ENCODE measurements around the gene VPS8.
A peak's percentile ranks its signal among the peaks of the same experiment; 100 is the strongest.

Gene VPS8

DNA sequence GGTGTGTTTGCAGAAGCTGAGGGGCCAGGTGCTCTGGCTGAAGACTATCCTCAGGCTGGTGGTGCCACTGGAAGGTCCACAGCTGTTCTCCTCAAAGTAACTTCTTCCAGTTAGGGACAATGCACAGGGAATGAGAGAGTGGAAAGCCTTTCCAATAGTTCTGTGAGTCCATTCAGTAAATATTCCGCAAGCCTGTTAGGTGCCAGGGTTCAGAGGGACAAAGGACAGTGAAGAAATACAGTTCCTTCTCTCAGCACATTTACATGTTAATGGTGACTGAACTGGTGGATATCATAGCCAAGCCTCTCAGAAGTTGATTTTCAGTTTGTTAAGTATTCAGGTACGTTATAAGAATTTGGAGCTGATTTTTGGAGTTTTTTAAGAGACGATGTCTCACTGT lies 218.4 kb downstream of the VPS8 start:
- no peaks in the 10 kb centered on the region for H3K36me3 ChIP-seq (ENCODE audit: insufficient read depth, low read length)

DNA sequence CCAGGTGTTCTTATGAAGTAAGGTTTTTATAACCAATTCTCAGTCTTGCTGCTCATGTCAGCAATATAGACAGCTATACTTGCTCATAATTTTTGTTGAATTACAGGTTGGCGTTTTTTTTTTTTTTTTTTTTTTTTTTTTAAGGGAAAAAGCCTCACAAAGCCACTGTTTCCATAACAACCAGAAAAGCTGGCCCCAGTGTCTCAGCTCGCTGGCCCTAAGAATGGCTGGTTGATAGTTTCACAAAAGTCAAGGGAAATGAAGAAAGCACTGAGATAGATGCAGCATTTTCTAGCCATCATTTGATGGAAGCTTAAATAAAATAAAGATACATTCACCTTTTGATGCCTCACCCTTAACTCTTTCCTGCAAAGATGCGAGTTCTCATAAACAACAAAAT lies 219.0 kb downstream of the VPS8 start:
- H3K36me3 ChIP-seq (ENCODE audit: insufficient read depth, low read length), result no peaks in the 10 kb centered on the region

More for the DNA sequence above, 218.4 kb downstream of the VPS8 start:
- H3K27ac ChIP-seq (ENCODE audit: low read depth, low read length), result no peak overlapping the region
- H3K27me3 ChIP-seq (ENCODE audit: insufficient read depth, low read length), result no peaks in the 10 kb centered on the region
- no peak overlapping the region for H2AFZ ChIP-seq (ENCODE audit: low read length, unreplicated experiment)
- H3K4me3 ChIP-seq (ENCODE audit: low read depth, low read length), result no peak overlapping the region
- H3K4me1 ChIP-seq (ENCODE audit: control insufficient read depth, insufficient read depth, low read length, unreplicated experiment), result no peaks in the 10 kb centered on the region
- no peaks in the 10 kb centered on the region for H3K79me2 ChIP-seq (ENCODE audit: control insufficient read depth, insufficient read depth, low read length, unreplicated experiment)

DNA sequence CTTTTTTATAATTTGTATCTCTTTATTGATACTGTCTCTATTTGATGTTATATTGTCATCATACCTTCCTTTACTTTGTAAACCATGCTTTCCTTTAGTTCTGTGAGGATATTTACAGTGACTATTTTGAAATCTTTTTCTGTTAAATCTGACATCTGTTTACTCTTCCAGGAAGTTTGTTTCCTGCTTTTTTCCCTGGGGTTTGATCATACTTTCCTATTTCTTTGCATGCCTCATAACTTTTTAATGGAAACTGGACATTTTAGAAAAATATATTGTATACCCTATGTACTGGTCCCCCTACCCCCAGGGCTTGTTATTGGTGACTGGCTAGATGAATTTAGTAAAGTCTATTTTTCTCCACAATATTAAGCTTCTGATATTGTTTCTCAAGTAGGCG lies 225.8 kb downstream of the VPS8 start:
- Histone ChIP-seq H3K36me3 (ENCODE audit: insufficient read depth, low read length) (no peaks in the 10 kb centered on the region), H3K79me2 (ENCODE audit: control insufficient read depth, insufficient read depth, low read length, unreplicated experiment) (no peaks in the 10 kb centered on the region), H2AFZ (ENCODE audit: low read length, unreplicated experiment) (no peak overlapping the region), H3K27ac (ENCODE audit: low read depth, low read length) (no peak overlapping the region), H3K4me3 (ENCODE audit: low read depth, low read length) (no peak overlapping the region), H3K27me3 (ENCODE audit: insufficient read depth, low read length) (no peaks in the 10 kb centered on the region), H3K4me1 (ENCODE audit: control insufficient read depth, insufficient read depth, low read length, unreplicated experiment) (no peaks in the 10 kb centered on the region)

More for the DNA sequence above, 219.0 kb downstream of the VPS8 start:
- Histone ChIP-seq H3K27me3 (ENCODE audit: insufficient read depth, low read length) (no peaks in the 10 kb centered on the region), H3K4me1 (ENCODE audit: control insufficient read depth, insufficient read depth, low read length, unreplicated experiment) (no peaks in the 10 kb centered on the region), H3K4me3 (ENCODE audit: low read depth, low read length) (no peak overlapping the region), H2AFZ (ENCODE audit: low read length, unreplicated experiment) (no peak overlapping the region), H3K27ac (ENCODE audit: low read depth, low read length) (no peak overlapping the region), H3K79me2 (ENCODE audit: control insufficient read depth, insufficient read depth, low read length, unreplicated experiment) (no peaks in the 10 kb centered on the region)

DNA sequence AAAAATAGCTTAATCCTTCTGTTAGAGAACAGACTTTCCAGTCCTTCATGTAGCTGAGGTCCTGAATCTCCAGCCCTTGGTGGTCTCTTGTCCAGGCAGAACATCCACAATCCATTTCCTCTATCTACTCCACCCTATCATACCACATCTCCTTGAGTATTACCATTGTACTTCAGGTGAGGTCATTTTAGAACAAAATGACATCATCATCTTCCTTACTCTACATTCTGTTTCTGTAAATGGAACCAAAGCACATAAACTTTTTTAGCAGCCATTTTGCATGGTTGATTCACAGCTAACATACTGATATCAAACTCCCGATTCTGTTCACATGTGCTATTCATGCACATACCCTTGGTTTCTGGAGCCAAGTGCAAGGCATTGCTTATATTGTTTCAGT lies 228.5 kb downstream of the VPS8 start:
- no peak overlapping the region for H2AFZ ChIP-seq (ENCODE audit: low read length, unreplicated experiment)
- no peak overlapping the region for H3K27ac ChIP-seq (ENCODE audit: low read depth, low read length)
- no peaks in the 10 kb centered on the region for H3K27me3 ChIP-seq (ENCODE audit: insufficient read depth, low read length)
- no peak overlapping the region for H3K4me3 ChIP-seq (ENCODE audit: low read depth, low read length)
- H3K36me3 ChIP-seq (ENCODE audit: insufficient read depth, low read length), result no peaks in the 10 kb centered on the region
- peaks cover 6% of the 10 kb centered on the region for H3K4me1 ChIP-seq (ENCODE audit: control insufficient read depth, insufficient read depth, low read length, unreplicated experiment)
- H3K79me2 ChIP-seq (ENCODE audit: control insufficient read depth, insufficient read depth, low read length, unreplicated experiment), result no peaks in the 10 kb centered on the region

DNA sequence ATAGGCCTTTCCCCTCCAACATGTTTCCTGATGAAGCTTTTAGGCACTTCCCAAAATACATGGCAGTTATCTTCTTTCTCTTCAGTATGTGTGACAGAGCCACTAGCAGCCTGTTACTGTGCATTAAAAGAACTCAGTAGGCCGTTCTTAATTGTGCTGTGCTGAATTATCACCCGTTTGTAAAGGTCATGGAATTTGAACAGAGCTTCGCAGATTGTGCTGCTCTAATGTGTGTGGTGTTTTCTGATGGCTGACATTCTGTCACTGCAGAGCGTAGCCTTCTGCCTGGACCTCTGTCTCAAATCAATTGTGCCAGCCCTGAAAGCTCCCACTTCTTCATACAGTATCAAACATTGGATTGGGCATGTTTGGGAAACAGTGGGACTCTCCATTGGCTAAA lies 229.6 kb downstream of the VPS8 start:
- no peaks in the 10 kb centered on the region for H3K27me3 ChIP-seq (ENCODE audit: insufficient read depth, low read length)
- H2AFZ ChIP-seq (ENCODE audit: low read length, unreplicated experiment), result no peak overlapping the region
- no peaks in the 10 kb centered on the region for H3K79me2 ChIP-seq (ENCODE audit: control insufficient read depth, insufficient read depth, low read length, unreplicated experiment)
- H3K27ac ChIP-seq (ENCODE audit: low read depth, low read length), result no peak overlapping the region
- no peaks in the 10 kb centered on the region for H3K36me3 ChIP-seq (ENCODE audit: insufficient read depth, low read length)
- H3K4me3 ChIP-seq (ENCODE audit: low read depth, low read length), result no peak overlapping the region
- peaks cover 17% of the 10 kb centered on the region for H3K4me1 ChIP-seq (ENCODE audit: control insufficient read depth, insufficient read depth, low read length, unreplicated experiment)

DNA sequence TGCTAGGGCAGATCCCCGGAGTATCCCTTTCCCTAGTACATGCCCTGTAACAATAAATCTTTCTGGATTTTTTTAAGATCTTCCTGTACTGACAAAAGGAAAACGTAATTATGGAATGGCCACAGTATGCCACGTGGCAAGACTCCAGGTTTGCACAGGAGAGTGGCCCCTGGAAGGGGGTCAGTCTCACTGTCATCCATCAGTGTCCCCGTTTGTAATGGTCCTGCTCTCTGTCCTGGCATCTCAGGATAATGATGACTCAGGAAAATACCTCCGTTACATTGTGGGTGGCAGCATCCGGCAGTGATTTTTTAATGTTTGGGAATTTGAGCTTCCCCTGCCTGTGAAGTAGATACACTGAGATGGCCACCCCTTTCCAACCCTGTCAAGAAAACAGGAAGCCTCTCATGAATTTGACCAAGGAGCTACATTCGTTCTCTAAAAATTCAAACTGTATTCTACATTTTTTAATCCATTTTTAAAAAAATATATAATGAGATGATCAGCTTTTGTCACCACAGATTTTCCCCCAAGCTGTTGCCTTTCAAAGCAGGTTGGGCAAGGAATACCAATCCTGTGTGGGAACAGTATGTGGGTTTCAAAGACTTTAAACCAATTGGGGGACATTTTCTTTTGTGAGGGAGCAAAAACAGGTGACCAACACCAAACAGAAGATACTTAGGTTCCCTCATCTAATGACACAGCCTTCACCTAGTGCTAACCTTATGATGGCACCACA lies 230.5 kb downstream of the VPS8 start:
- H3K27me3 ChIP-seq (ENCODE audit: insufficient read depth, low read length), result no peaks in the 10 kb centered on the region
- no peaks in the 10 kb centered on the region for H3K79me2 ChIP-seq (ENCODE audit: control insufficient read depth, insufficient read depth, low read length, unreplicated experiment)
- H3K4me1 ChIP-seq (ENCODE audit: control insufficient read depth, insufficient read depth, low read length, unreplicated experiment), result peaks cover 18% of the 10 kb centered on the region
- no peak overlapping the region for H3K4me3 ChIP-seq (ENCODE audit: low read depth, low read length)
- no peak overlapping the region for H2AFZ ChIP-seq (ENCODE audit: low read length, unreplicated experiment)
- H3K27ac ChIP-seq (ENCODE audit: low read depth, low read length), result no peak overlapping the region
- no peaks in the 10 kb centered on the region for H3K36me3 ChIP-seq (ENCODE audit: insufficient read depth, low read length)

DNA sequence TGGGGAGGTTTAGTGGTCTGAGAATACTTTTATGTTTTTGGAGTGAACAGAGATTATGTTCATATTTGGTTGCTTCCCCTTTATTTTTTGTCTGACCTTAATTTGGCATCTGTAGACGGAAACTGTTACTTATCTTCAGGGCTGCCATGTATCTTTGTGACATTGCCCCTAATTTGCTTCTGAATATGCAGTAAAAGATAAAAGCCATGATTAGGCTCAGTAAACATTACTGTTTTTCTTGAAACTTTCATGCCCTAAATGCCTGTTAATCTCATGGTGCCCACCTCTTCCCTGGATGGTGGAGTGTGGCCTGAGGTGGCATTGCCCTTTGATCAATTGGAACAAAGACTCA lies 234.2 kb downstream of the VPS8 start:
- Histone ChIP-seq H3K27ac (ENCODE audit: low read depth, low read length) (peak overlapping the region; percentile 38), H3K36me3 (ENCODE audit: insufficient read depth, low read length) (peaks cover 11% of the 10 kb centered on the region; the same call in 1 of the 2 replicates), H2AFZ (ENCODE audit: low read length, unreplicated experiment) (no peak overlapping the region), H3K4me1 (ENCODE audit: control insufficient read depth, insufficient read depth, low read length, unreplicated experiment) (peaks cover 18% of the 10 kb centered on the region), H3K4me3 (ENCODE audit: low read depth, low read length) (no peak overlapping the region), H3K27me3 (ENCODE audit: insufficient read depth, low read length) (no peaks in the 10 kb centered on the region), H3K79me2 (ENCODE audit: control insufficient read depth, insufficient read depth, low read length, unreplicated experiment) (no peaks in the 10 kb centered on the region)

DNA sequence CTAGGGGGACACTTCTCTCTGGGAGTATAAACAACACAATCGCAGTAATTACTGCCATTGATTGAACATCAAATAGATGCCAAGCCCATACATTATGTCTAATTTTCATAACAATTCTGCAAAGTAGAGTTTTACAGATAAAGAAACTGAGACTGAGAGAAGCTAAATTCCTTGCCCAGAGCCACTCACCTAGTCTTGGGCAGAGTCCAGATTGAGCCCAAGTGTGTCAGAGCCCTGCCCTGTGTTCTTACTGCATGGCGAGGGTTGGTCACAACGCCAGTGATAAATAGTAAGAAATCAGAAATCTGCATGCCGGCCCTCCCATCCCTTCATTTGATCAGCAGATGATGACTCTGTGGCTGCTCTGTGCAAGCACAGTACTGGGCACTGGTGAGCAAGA lies 234.6 kb downstream of the VPS8 start:
- Histone ChIP-seq H3K79me2 (ENCODE audit: control insufficient read depth, insufficient read depth, low read length, unreplicated experiment) (no peaks in the 10 kb centered on the region), H2AFZ (ENCODE audit: low read length, unreplicated experiment) (no peak overlapping the region), H3K36me3 (ENCODE audit: insufficient read depth, low read length) (peaks cover 11% of the 10 kb centered on the region; the same call in 1 of the 2 replicates), H3K4me1 (ENCODE audit: control insufficient read depth, insufficient read depth, low read length, unreplicated experiment) (peaks cover 18% of the 10 kb centered on the region), H3K27me3 (ENCODE audit: insufficient read depth, low read length) (no peaks in the 10 kb centered on the region), H3K27ac (ENCODE audit: low read depth, low read length) (no peak overlapping the region), H3K4me3 (ENCODE audit: low read depth, low read length) (no peak overlapping the region)

DNA sequence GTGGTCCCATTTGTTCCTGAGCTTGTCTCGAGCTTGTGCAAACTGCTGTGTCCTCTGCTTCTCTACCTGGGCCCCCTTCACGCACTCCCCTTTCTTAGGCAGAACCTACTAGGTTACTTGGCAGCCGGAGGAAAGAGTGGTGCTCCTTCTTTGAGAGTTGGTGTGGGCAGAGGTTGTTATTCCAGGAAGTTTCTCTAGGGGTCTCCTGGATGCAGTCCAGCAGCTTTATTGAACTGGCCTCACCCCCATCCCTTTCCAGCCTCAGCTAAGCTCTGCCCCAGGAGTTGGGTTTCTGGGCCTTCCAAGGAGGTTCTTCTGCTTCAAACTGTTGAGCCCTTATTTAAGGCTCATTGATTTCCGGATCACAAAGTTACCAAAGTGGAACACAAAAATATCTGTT lies 237.7 kb downstream of the VPS8 start:
- no peaks in the 10 kb centered on the region for H3K27me3 ChIP-seq (ENCODE audit: insufficient read depth, low read length)
- no peaks in the 10 kb centered on the region for H3K79me2 ChIP-seq (ENCODE audit: control insufficient read depth, insufficient read depth, low read length, unreplicated experiment)
- peaks cover 22% of the 10 kb centered on the region for H3K36me3 ChIP-seq (ENCODE audit: insufficient read depth, low read length)
- no peak overlapping the region for H3K27ac ChIP-seq (ENCODE audit: low read depth, low read length)
- no peak overlapping the region for H2AFZ ChIP-seq (ENCODE audit: low read length, unreplicated experiment)
- H3K4me1 ChIP-seq (ENCODE audit: control insufficient read depth, insufficient read depth, low read length, unreplicated experiment), result peaks cover 18% of the 10 kb centered on the region
- H3K4me3 ChIP-seq (ENCODE audit: low read depth, low read length), result no peak overlapping the region

DNA sequence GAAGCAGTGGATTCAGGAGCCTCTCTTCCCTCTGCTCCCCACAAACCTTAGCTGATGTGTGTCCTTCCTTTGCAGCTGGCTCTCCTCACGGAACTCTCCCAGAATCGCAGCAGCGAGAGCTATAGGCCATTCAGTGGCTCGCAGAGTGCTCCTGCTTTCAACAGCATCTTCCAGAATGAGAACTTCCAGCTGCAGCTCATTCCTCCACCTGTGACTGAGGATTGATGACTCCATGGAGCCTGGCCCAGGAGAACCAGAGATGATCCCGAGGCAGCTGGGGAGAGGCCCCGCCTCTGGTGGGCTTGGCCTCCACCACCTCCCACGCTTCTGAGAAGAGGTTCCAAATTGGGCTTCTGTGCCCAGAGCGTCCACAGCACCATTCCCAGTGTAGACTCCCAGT lies 239.8 kb downstream of the VPS8 start:
- no peaks in the 10 kb centered on the region for H3K79me2 ChIP-seq (ENCODE audit: control insufficient read depth, insufficient read depth, low read length, unreplicated experiment)
- H3K27ac ChIP-seq (ENCODE audit: low read depth, low read length), result no peak overlapping the region
- no peaks in the 10 kb centered on the region for H3K27me3 ChIP-seq (ENCODE audit: insufficient read depth, low read length)
- peaks cover 25% of the 10 kb centered on the region for H3K36me3 ChIP-seq (ENCODE audit: insufficient read depth, low read length)
- H3K4me1 ChIP-seq (ENCODE audit: control insufficient read depth, insufficient read depth, low read length, unreplicated experiment), result no peaks in the 10 kb centered on the region
- H3K4me3 ChIP-seq (ENCODE audit: low read depth, low read length), result no peak overlapping the region
- H2AFZ ChIP-seq (ENCODE audit: low read length, unreplicated experiment), result no peak overlapping the region

DNA sequence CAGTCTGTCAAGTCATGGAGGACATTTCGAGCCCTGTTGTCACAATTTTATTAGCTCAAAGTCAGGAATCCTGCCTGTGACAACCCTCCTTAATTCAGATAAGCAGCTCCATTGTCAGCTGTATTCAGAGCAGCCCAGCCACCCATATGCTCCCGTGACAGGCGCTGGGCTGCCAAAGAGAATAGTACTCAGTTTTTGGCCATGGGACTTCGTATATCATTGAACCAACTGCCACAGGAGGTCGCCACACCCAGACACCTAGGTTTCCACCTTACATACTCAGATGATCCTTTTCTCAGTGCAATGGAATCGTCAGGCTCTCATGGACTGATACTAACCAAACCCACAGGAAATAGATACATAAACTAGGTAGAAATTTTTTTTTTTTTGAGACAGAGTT lies 240.7 kb downstream of the VPS8 start:
- Histone ChIP-seq H2AFZ (ENCODE audit: low read length, unreplicated experiment) (no peak overlapping the region), H3K27me3 (ENCODE audit: insufficient read depth, low read length) (no peaks in the 10 kb centered on the region), H3K4me3 (ENCODE audit: low read depth, low read length) (no peak overlapping the region), H3K36me3 (ENCODE audit: insufficient read depth, low read length) (peaks cover 25% of the 10 kb centered on the region), H3K4me1 (ENCODE audit: control insufficient read depth, insufficient read depth, low read length, unreplicated experiment) (no peaks in the 10 kb centered on the region), H3K27ac (ENCODE audit: low read depth, low read length) (no peak overlapping the region), H3K79me2 (ENCODE audit: control insufficient read depth, insufficient read depth, low read length, unreplicated experiment) (no peaks in the 10 kb centered on the region)
